ENCODE results near the gene PTOV1. TPM values are rescaled to one million over a fixed set of nuclear protein-coding genes. Genes with fewer than 3 reads are reported as not detected.

Gene PTOV1
- total RNA-seq, 1 experiment from 2014 or later: 114 TPM

DNA sequence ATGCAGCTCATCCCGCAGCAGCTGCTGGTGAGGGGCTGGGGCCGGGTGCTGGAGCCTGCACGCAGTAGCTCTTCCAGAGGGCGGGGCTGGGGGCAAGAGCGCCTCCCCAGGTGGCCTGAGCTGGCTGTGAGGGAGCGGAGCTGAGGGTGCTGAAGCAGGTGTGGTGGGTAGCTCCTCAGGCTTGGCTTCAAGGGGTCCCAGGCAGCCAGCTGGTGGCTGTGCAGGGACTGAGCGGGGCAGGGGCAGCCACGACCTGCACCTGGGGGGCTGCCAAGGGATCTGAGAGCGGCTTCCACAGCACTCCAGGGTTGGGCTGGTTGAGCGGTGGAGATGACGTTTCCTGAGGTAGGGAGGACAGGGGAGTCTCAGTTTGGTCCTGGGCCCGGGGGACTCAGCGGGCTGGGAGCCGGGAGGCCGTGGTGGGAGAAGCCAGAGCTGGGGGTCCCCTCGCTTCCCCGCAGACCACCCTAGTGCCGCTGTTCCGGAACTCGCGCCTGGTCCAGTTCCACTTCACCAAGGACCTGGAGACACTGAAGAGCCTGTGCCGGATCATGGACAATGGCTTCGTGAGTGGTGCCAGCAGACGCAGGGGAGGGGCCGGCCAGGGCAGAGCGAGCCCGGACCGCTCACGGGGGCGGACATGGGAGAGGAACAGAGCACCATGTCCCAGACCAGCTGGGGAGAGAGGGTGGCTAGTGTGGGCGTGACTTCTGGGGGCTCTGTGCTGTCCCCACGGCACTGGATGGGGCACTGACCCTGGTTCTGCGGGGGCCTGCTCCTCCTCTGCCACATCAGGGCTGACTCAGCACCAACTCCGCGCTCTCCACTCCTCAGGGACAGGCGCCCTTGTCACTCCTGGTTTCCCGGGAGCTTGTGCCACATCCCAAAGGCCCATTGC is 7.4 kb downstream of the PTOV1 start:
- in situ Hi-C loops (cut with HindIII; ENCODE audit: low pct_unique_long_range_greater_than_20kb, low sequenced_read_pairs): no loop called here
- Histone ChIP-seq H3K9me3 (ENCODE audit: control insufficient read depth, insufficient read depth, low read depth, low read length) (no peaks in the 10 kb centered on the region), H3K27me3 (ENCODE audit: control insufficient read depth, insufficient read depth, low read length) (no peaks in the 10 kb centered on the region), H3K4me1 (ENCODE audit: control insufficient read depth, insufficient read depth, low read length) (peaks cover 42% of the 10 kb centered on the region), H3K36me3 (ENCODE audit: control insufficient read depth, insufficient read depth, low read length) (no peaks in the 10 kb centered on the region), H3K27ac (ENCODE audit: low read length) (peak overlapping the region; percentile 70; the same call in 1 of the 2 replicates), H3K4me3 (ENCODE audit: low read depth in 2 of 2, low read length in 2 of 2) (no peak overlapping the region)
- peak; percentile 36 for ATAC-seq
- TSS peak; percentile 53 for BruUV-seq (replicated peaks)
- intact Hi-C loops (cut with micrococcal nuclease; ENCODE audit: unreplicated experiment): no loop called here
- ChIA-PET POLR2A (no interaction called here), CTCF (no interaction called here)
- no peak for DNase-seq (ENCODE audit: low read depth, low spot score)
- TF ChIP-seq SIN3A (IDR thresholded peaks at IDR 0.05; ENCODE audit: borderline replicate concordance, insufficient read depth, low read depth, low read length): peak; percentile 42; the same call in 1 of the 2 replicates
- no peak for TF ChIP-seq TCF7L2 (IDR thresholded peaks at IDR 0.05; ENCODE audit: low read depth, low read length)
- TF ChIP-seq CTCF (IDR thresholded peaks at IDR 0.05): peak; percentile 51
- TF ChIP-seq REST (IDR thresholded peaks at IDR 0.05; ENCODE audit: insufficient read depth in 1 of 2, low read depth in 2 of 2, low read length in 1 of 2): no peak
- no peak; the same call in none of the 2 replicates for TF ChIP-seq POLR2AphosphoS5 (IDR thresholded peaks at IDR 0.05; ENCODE audit: low read depth, low read length)

DNA sequence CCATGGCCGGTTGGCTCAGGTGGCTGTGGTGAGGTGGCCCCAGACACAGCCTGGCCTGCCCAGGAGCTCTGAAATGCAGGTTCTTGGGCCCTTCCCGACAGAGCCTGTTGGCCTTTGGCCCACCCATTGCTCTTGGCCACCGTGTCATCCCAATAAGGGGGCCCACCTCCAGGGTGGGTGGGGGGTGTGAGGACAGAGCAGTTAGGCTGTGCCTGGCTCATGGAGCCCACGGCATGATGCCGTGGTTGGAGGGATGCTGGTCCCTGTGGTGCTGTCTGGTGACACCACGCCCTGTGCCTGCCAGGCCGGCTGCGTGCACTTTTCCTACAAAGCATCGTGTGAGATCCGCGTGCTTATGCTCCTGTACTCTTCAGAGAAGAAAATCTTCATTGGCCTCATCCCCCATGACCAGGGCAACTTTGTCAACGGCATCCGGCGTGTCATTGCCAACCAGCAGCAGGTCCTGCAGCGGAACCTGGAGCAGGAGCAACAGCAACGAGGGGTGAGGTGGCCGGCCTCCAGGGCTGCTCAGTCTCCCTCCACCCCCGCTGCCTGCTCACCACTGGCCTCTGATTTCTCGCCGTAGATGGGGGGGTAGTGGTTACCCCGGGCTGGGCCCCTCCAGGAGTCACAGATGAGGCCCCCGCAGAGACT is 8.8 kb downstream of the PTOV1 start:
- Histone ChIP-seq H3K4me3 (ENCODE audit: low read depth in 2 of 2, low read length in 2 of 2) (no peak overlapping the region), H3K9me3 (ENCODE audit: control insufficient read depth, insufficient read depth, low read depth, low read length) (no peaks in the 10 kb centered on the region), H3K27me3 (ENCODE audit: control insufficient read depth, insufficient read depth, low read length) (no peaks in the 10 kb centered on the region), H3K4me1 (ENCODE audit: control insufficient read depth, insufficient read depth, low read length) (peaks cover 38% of the 10 kb centered on the region), H3K27ac (ENCODE audit: low read length) (peak overlapping the region; percentile 84), H3K36me3 (ENCODE audit: control insufficient read depth, insufficient read depth, low read length) (no peaks in the 10 kb centered on the region)
- ChIA-PET CTCF (no interaction called here), POLR2A (no interaction called here)
- ATAC-seq: no peak
- BruUV-seq (replicated peaks): no TSS peak
- no peak for DNase-seq (ENCODE audit: low read depth, low spot score)
- in situ Hi-C loops (cut with HindIII; ENCODE audit: low pct_unique_long_range_greater_than_20kb, low sequenced_read_pairs): no loop called here
- intact Hi-C loops (cut with micrococcal nuclease; ENCODE audit: unreplicated experiment): no loop called here
- TF ChIP-seq TCF7L2 (IDR thresholded peaks at IDR 0.05; ENCODE audit: low read depth, low read length): no peak
- TF ChIP-seq REST (IDR thresholded peaks at IDR 0.05; ENCODE audit: insufficient read depth in 1 of 2, low read depth in 2 of 2, low read length in 1 of 2): no peak
- no peak; the same call in 1 of the 2 replicates for TF ChIP-seq POLR2AphosphoS5 (IDR thresholded peaks at IDR 0.05; ENCODE audit: low read depth, low read length)
- TF ChIP-seq SIN3A (IDR thresholded peaks at IDR 0.05; ENCODE audit: borderline replicate concordance, insufficient read depth, low read depth, low read length): no peak
- TF ChIP-seq CTCF (IDR thresholded peaks at IDR 0.05): no peak
